ENCODE results near the gene GGA1. TPM values are rescaled to one million over a fixed set of nuclear protein-coding genes. Genes with fewer than 3 reads are reported as not detected.

Gene GGA1
- total RNA-seq, 1 donor from 2014 or later: 32.0 TPM

DNA sequence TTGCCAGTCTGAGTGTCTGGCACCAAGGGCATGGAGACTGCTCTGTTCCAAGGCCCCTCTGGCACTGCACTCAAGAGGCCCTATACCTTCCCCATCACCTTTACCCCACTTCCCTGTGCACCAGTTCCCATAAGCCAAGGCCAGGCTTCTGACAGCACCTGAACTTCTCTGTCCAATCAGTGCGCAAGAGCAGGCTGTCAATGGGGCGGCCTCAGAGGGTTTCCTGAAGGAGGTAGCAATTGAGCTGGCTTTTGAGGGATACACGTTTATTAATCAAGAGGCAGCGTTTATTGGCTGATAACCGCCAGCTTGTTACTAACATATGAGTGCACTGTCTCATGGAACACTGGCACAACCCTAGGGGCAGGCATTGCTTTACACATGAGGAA lies 32.9 kb downstream of the GGA1 start:
- peaks cover 17% of the 10 kb centered on the region for H3K4me1 Mint-ChIP-seq (ENCODE audit: low read depth)
- H3K4me3 Mint-ChIP-seq (ENCODE audit: unreplicated experiment): no peak overlapping the region
- no peaks in the 10 kb centered on the region for H3K9me3 Mint-ChIP-seq (ENCODE audit: low read depth)
- no peak overlapping the region for H3K27ac Mint-ChIP-seq (ENCODE audit: unreplicated experiment)
- no peaks in the 10 kb centered on the region for H3K36me3 Mint-ChIP-seq (ENCODE audit: low read depth)
- no peaks in the 10 kb centered on the region for H3K27me3 Mint-ChIP-seq (ENCODE audit: low read depth)
- TF ChIP-seq, protein P1, sequence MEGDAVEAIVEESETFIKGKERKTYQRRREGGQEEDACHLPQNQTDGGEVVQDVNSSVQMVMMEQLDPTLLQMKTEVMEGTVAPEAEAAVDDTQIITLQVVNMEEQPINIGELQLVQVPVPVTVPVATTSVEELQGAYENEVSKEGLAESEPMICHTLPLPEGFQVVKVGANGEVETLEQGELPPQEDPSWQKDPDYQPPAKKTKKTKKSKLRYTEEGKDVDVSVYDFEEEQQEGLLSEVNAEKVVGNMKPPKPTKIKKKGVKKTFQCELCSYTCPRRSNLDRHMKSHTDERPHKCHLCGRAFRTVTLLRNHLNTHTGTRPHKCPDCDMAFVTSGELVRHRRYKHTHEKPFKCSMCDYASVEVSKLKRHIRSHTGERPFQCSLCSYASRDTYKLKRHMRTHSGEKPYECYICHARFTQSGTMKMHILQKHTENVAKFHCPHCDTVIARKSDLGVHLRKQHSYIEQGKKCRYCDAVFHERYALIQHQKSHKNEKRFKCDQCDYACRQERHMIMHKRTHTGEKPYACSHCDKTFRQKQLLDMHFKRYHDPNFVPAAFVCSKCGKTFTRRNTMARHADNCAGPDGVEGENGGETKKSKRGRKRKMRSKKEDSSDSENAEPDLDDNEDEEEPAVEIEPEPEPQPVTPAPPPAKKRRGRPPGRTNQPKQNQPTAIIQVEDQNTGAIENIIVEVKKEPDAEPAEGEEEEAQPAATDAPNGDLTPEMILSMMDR (IDR thresholded peaks at IDR 0.05): no peak
- DNase-seq (ENCODE audit: low spot score): no peak

DNA sequence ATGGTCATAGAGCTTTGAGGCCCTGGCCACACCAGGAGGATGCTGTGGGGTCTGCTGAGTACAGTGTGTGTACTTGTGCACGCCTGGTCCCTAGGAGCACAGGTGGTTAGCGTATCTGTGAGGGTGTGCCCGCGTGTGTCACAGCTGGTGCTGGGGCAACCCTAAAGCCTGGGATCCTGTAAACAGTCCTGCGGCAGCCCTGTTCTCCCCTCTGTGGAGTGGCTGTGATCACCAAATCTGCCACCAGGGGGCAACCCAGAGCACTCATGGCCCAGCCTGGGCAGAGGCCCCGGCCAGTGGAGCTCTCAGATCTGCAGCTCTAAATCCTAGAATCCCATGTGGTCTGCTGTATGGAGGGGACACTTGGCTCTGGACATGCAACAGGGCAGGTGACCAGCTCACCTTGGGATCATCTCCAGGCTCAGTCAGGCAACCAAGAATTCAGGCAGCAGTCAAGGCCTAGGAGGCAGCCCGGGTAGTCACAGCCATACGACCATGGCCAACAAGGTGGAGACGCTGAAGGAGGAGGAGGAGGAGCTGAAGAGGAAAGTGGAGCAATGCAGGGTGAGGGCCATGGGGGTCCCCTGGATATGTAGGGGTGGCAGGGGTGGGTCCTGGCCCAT lies 34.7 kb downstream of the GGA1 start:
- no peak for DNase-seq (ENCODE audit: low spot score)
- H3K27ac Mint-ChIP-seq (ENCODE audit: unreplicated experiment): no peak overlapping the region
- H3K27me3 Mint-ChIP-seq (ENCODE audit: low read depth): no peaks in the 10 kb centered on the region
- H3K36me3 Mint-ChIP-seq (ENCODE audit: low read depth): no peaks in the 10 kb centered on the region
- H3K4me1 Mint-ChIP-seq (ENCODE audit: low read depth): peaks cover 12% of the 10 kb centered on the region
- TF ChIP-seq, protein P1 (IDR thresholded peaks at IDR 0.05): peak; percentile 90
- H3K9me3 Mint-ChIP-seq (ENCODE audit: low read depth): no peaks in the 10 kb centered on the region
- no peak overlapping the region for H3K4me3 Mint-ChIP-seq (ENCODE audit: unreplicated experiment)

- TF ChIP-seq, protein P1 (IDR thresholded peaks at IDR 0.05): no peak
- H3K36me3 Mint-ChIP-seq (ENCODE audit: low read depth): no peaks in the 10 kb centered on the region
These were observed 38.7 kb downstream of the GGA1 start for GRCh38 chr22:37647317-37647716.

DNA sequence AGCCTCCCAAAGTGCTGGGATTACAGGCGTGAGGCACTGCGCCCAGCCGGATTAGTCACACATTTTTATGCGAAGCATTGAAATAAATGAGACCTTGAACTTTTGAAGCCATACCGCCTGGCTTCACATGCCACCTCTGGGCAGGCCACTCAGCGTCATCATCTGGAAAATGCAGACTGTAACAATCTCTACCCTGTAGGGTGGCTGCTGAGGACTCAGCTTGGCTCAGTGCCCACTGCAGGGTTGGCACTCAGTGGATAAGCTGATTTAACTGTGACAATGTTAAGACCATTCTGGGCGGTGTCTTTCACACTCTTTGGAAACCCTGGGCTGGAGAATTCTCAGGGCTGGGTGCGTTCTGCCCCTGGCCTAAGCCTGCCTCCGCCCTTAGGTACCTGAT lies 39.3 kb downstream of the GGA1 start:
- H3K27ac Mint-ChIP-seq (ENCODE audit: unreplicated experiment): no peak overlapping the region
- TF ChIP-seq, protein P1 (IDR thresholded peaks at IDR 0.05): no peak
- H3K4me1 Mint-ChIP-seq (ENCODE audit: low read depth): peaks cover 3% of the 10 kb centered on the region
- no peak overlapping the region for H3K4me3 Mint-ChIP-seq (ENCODE audit: unreplicated experiment)
- no peak for DNase-seq (ENCODE audit: low spot score)
- no peaks in the 10 kb centered on the region for H3K9me3 Mint-ChIP-seq (ENCODE audit: low read depth)
- no peaks in the 10 kb centered on the region for H3K36me3 Mint-ChIP-seq (ENCODE audit: low read depth)
- H3K27me3 Mint-ChIP-seq (ENCODE audit: low read depth): no peaks in the 10 kb centered on the region

More at GRCh38 chr22:37647317-37647716, 38.7 kb downstream of the GGA1 start:
- H3K27ac Mint-ChIP-seq (ENCODE audit: unreplicated experiment): no peak overlapping the region
- no peak overlapping the region for H3K4me3 Mint-ChIP-seq (ENCODE audit: unreplicated experiment)
- H3K9me3 Mint-ChIP-seq (ENCODE audit: low read depth): no peaks in the 10 kb centered on the region
- H3K27me3 Mint-ChIP-seq (ENCODE audit: low read depth): no peaks in the 10 kb centered on the region
- DNase-seq (ENCODE audit: low spot score): no peak
- H3K4me1 Mint-ChIP-seq (ENCODE audit: low read depth): peaks cover 3% of the 10 kb centered on the region

GRCh38 chr22:37650463-37651136 lies 42.0 kb downstream of the GGA1 start:
- DNase-seq (ENCODE audit: low spot score): no peak
- no peak overlapping the region for H3K4me3 Mint-ChIP-seq (ENCODE audit: unreplicated experiment)
- TF ChIP-seq, protein P1 (IDR thresholded peaks at IDR 0.05): no peak
- no peaks in the 10 kb centered on the region for H3K4me1 Mint-ChIP-seq (ENCODE audit: low read depth)
- H3K36me3 Mint-ChIP-seq (ENCODE audit: low read depth): no peaks in the 10 kb centered on the region
- no peaks in the 10 kb centered on the region for H3K27me3 Mint-ChIP-seq (ENCODE audit: low read depth)
- H3K9me3 Mint-ChIP-seq (ENCODE audit: low read depth): no peaks in the 10 kb centered on the region
- no peak overlapping the region for H3K27ac Mint-ChIP-seq (ENCODE audit: unreplicated experiment)

All from chondrocyte (in vitro differentiated cells).